Epithelial cell of proximal tubule (primary cell): ENCODE measurements around the gene ARHGEF17. TPM values are rescaled to one million over a fixed set of nuclear protein-coding genes. Genes with fewer than 3 reads are reported as not detected.
A peak's percentile ranks its signal among the peaks of the same experiment; 100 is the strongest.

Source experiments
- DNase-seq: peaks from one replicate; pipeline ENCODE4 v3.0.0-alpha.2; 2011; ENCODE audit warnings: low read depth
- H3K4me3 ChIP-seq: 2 replicates; pipeline ENCODE4 v1.5.1; 2011; ENCODE audit warnings: low read depth, mild to moderate bottlenecking, low read length
- CTCF ChIP-seq: conservative IDR thresholded peaks from 2 replicates; pipeline ENCODE4 v1.5.1; 2012; ENCODE audit warnings: low read depth, mild to moderate bottlenecking, low read length
- total RNA-seq: library from RNA; depleted of rRNA; stranded (reverse); fragments of >200 nt; gene quantifications from 2 replicates; pipeline ENCODE4 v1.2.3, GENCODE V29; 2015

Gene ARHGEF17
- total RNA-seq, 1 donor from 2014 or later: 26.4 TPM

- DNase-seq: no peak
- no peak for TF ChIP-seq CTCF
- no peak overlapping the region for H3K4me3 ChIP-seq
Observed at GRCh38 chr11:73288192-73288872, 19.7 kb upstream of the ARHGEF17 start.

GRCh38 chr11:73288873-73289707, 19.0 kb upstream of the ARHGEF17 start:
- DNase-seq: peak; percentile 42
- H3K4me3 ChIP-seq: no peak overlapping the region
- TF ChIP-seq CTCF: peak; percentile 97

- DNase-seq: no peak
- TF ChIP-seq CTCF: no peak
- no peak overlapping the region for H3K4me3 ChIP-seq
Observed at GRCh38 chr11:73290536-73290935, 17.5 kb upstream of the ARHGEF17 start.

- no peak overlapping the region for H3K4me3 ChIP-seq
- no peak for TF ChIP-seq CTCF
- DNase-seq: no peak
Observed at GRCh38 chr11:73291196-73291595, 16.9 kb upstream of the ARHGEF17 start.

- no peak overlapping the region for H3K4me3 ChIP-seq
- no peak for TF ChIP-seq CTCF
- no peak for DNase-seq
Observed at GRCh38 chr11:73291781-73292524, 16.1 kb upstream of the ARHGEF17 start.

GRCh38 chr11:73292525-73292894, 15.6 kb upstream of the ARHGEF17 start:
- TF ChIP-seq CTCF: no peak

More at GRCh38 chr11:73292525-73292894, 15.6 kb upstream of the ARHGEF17 start:
- no peak overlapping the region for H3K4me3 ChIP-seq
- DNase-seq: no peak
